IPS DF 6.9 (cell line): ENCODE measurements around the gene LTF.

ENCODE experiments used
- DNase-seq: peaks from one replicate; pipeline ENCODE4 v3.0.0-alpha.2; 2013; ENCODE audit warnings: low read depth, low spot score
- H3K27ac ChIP-seq: one replicate; pipeline ENCODE4 v1.5.1; 2013; ENCODE audit warnings: low read length, control low read depth
- H3K27me3 ChIP-seq: 2 replicates; pipeline ENCODE4 v1.6.1; 2013; ENCODE audit warnings: mild to moderate bottlenecking, low read length; ENCODE audit not compliant: control insufficient read depth, insufficient read depth
- H3K36me3 ChIP-seq: 2 replicates; pipeline ENCODE4 v1.6.1; 2013; ENCODE audit warnings: low read length; ENCODE audit not compliant: control insufficient read depth, insufficient read depth
- H3K4me1 ChIP-seq: 2 replicates; pipeline ENCODE4 v1.6.1; 2013; ENCODE audit warnings: low read length; ENCODE audit not compliant: control insufficient read depth, insufficient read depth
- H3K4me3 ChIP-seq: 2 replicates; pipeline ENCODE4 v1.5.1; 2013; ENCODE audit warnings: mild to moderate bottlenecking, low read length
- H3K9me3 ChIP-seq: 2 replicates; pipeline ENCODE4 v1.6.1; 2013; ENCODE audit warnings: low read length, inconsistent platforms; ENCODE audit not compliant: control insufficient read depth, insufficient read depth
- WGBS: extraction: QIAGEN DNeasy Blood & Tissue Kit; methylation state at CpG from one replicate; pipeline ENCODE4 v1.1.7; 2013; ENCODE audit warnings: mixed read lengths, missing lambda C conversion rate; ENCODE audit not compliant: insufficient read length, insufficient coverage; 5-methylcytosine and 5-hydroxymethylcytosine counted together

LTF gene

GRCh38 chr3:46480491-46481195, 15.9 kb upstream of the LTF start:
- Histone ChIP-seq H3K36me3 (no peaks in the 10 kb centered on the region), H3K9me3 (no peaks in the 10 kb centered on the region), H3K4me1 (no peaks in the 10 kb centered on the region), H3K4me3 (no peak overlapping the region), H3K27ac (no peak overlapping the region), H3K27me3 (no peaks in the 10 kb centered on the region)
- no peak for DNase-seq
- no CpG with 5 or more reads among the region's 6 CpGs for WGBS

GRCh38 chr3:46479696-46480095, 15.0 kb upstream of the LTF start:
- Histone ChIP-seq H3K27ac (no peak overlapping the region), H3K9me3 (no peaks in the 10 kb centered on the region), H3K4me3 (no peak overlapping the region), H3K27me3 (no peaks in the 10 kb centered on the region), H3K36me3 (no peaks in the 10 kb centered on the region), H3K4me1 (no peaks in the 10 kb centered on the region)
- no CpG with 5 or more reads among the region's 5 CpGs for WGBS
- no peak for DNase-seq

- Histone ChIP-seq H3K4me3 (no peak overlapping the region), H3K27me3 (no peaks in the 10 kb centered on the region), H3K9me3 (no peaks in the 10 kb centered on the region), H3K4me1 (no peaks in the 10 kb centered on the region), H3K36me3 (no peaks in the 10 kb centered on the region), H3K27ac (no peak overlapping the region)
- no CpG with 5 or more reads among the region's 5 CpGs for WGBS
- DNase-seq, result no peak
Measured at GRCh38 chr3:46479021-46479420, 14.3 kb upstream of the LTF start.

GRCh38 chr3:46478341-46478740, 13.6 kb upstream of the LTF start:
- Histone ChIP-seq H3K4me3 (no peak overlapping the region), H3K27ac (no peak overlapping the region), H3K27me3 (no peaks in the 10 kb centered on the region), H3K4me1 (no peaks in the 10 kb centered on the region), H3K9me3 (no peaks in the 10 kb centered on the region), H3K36me3 (no peaks in the 10 kb centered on the region)
- WGBS, result no CpG with 5 or more reads among the region's 5 CpGs
- no peak for DNase-seq

GRCh38 chr3:46477756-46478155, 13.1 kb upstream of the LTF start:
- H3K27ac ChIP-seq, result no peak overlapping the region
- H3K4me1 ChIP-seq, result no peaks in the 10 kb centered on the region
- no peaks in the 10 kb centered on the region for H3K9me3 ChIP-seq
- no CpG with 5 or more reads among the region's 6 CpGs for WGBS
- no peaks in the 10 kb centered on the region for H3K36me3 ChIP-seq
- no peaks in the 10 kb centered on the region for H3K27me3 ChIP-seq
- H3K4me3 ChIP-seq, result no peak overlapping the region
- DNase-seq, result no peak

GRCh38 chr3:46477145-46477544, 12.4 kb upstream of the LTF start:
- no peaks in the 10 kb centered on the region for H3K27me3 ChIP-seq
- H3K27ac ChIP-seq, result no peak overlapping the region
- DNase-seq, result no peak
- H3K4me3 ChIP-seq, result no peak overlapping the region
- no peaks in the 10 kb centered on the region for H3K4me1 ChIP-seq
- H3K36me3 ChIP-seq, result no peaks in the 10 kb centered on the region
- H3K9me3 ChIP-seq, result no peaks in the 10 kb centered on the region
- no CpG with 5 or more reads among the region's 4 CpGs for WGBS

GRCh38 chr3:46472736-46473135, 8.0 kb upstream of the LTF start:
- Histone ChIP-seq H3K9me3 (no peaks in the 10 kb centered on the region), H3K27me3 (no peaks in the 10 kb centered on the region)
- WGBS, result no CpG with 5 or more reads among the region's 2 CpGs

GRCh38 chr3:46471371-46471914, 6.7 kb upstream of the LTF start:
- H3K4me3 ChIP-seq, result no peak overlapping the region
- no CpG with 5 or more reads among the region's 5 CpGs for WGBS
- H3K36me3 ChIP-seq, result no peaks in the 10 kb centered on the region
- H3K4me1 ChIP-seq, result no peaks in the 10 kb centered on the region
- H3K27ac ChIP-seq, result no peak overlapping the region
- no peak for DNase-seq
- no peaks in the 10 kb centered on the region for H3K27me3 ChIP-seq
- H3K9me3 ChIP-seq, result no peaks in the 10 kb centered on the region

More at GRCh38 chr3:46472736-46473135, 8.0 kb upstream of the LTF start:
- Histone ChIP-seq H3K4me1 (no peaks in the 10 kb centered on the region), H3K4me3 (no peak overlapping the region), H3K27ac (no peak overlapping the region), H3K36me3 (no peaks in the 10 kb centered on the region)
- no peak for DNase-seq

- no CpG with 5 or more reads among the region's 4 CpGs for WGBS
- H3K27me3 ChIP-seq, result no peaks in the 10 kb centered on the region
Measured at GRCh38 chr3:46470831-46471230, 6.1 kb upstream of the LTF start.

GRCh38 chr3:46469680-46470357, 5.1 kb upstream of the LTF start:
- Histone ChIP-seq H3K9me3 (no peaks in the 10 kb centered on the region), H3K27me3 (no peaks in the 10 kb centered on the region), H3K4me1 (no peaks in the 10 kb centered on the region), H3K4me3 (no peak overlapping the region), H3K27ac (no peak overlapping the region), H3K36me3 (no peaks in the 10 kb centered on the region)
- no CpG with 5 or more reads among the region's 3 CpGs for WGBS
- DNase-seq, result no peak

More at GRCh38 chr3:46470831-46471230, 6.1 kb upstream of the LTF start:
- H3K36me3 ChIP-seq, result no peaks in the 10 kb centered on the region
- H3K27ac ChIP-seq, result no peak overlapping the region
- no peak overlapping the region for H3K4me3 ChIP-seq
- no peaks in the 10 kb centered on the region for H3K9me3 ChIP-seq
- H3K4me1 ChIP-seq, result no peaks in the 10 kb centered on the region
- no peak for DNase-seq
